Measurements from ENCODE around the gene MPPED2.

MPPED2 gene

GRCh38 chr11:30552839-30553238, 33.3 kb downstream of the MPPED2 start:
- TF ChIP-seq ZBTB7A (IDR thresholded peaks at IDR 0.05; ENCODE audit: low read depth) (no peak), YY1 (IDR thresholded peaks at IDR 0.05; ENCODE audit: low read depth) (no peak), CEBPB (IDR thresholded peaks at IDR 0.05) (no peak), TCF12 (IDR thresholded peaks at IDR 0.05; ENCODE audit: low read depth) (no peak), TEAD4 (IDR thresholded peaks at IDR 0.05) (no peak), RAD21 (IDR thresholded peaks at IDR 0.05; ENCODE audit: low read depth) (no peak), TAF1 (IDR thresholded peaks at IDR 0.05; ENCODE audit: low read depth) (no peak), NFIC (IDR thresholded peaks at IDR 0.05) (no peak), FOXM1 (IDR thresholded peaks at IDR 0.05; ENCODE audit: borderline replicate concordance, low read depth) (no peak)

GRCh38 chr11:30550022-30550542, 36.1 kb downstream of the MPPED2 start:
- no peak for TF ChIP-seq FOXM1 (IDR thresholded peaks at IDR 0.05; ENCODE audit: borderline replicate concordance, low read depth)
- no peak for TF ChIP-seq TCF12 (IDR thresholded peaks at IDR 0.05; ENCODE audit: low read depth)
- no peak for TF ChIP-seq NFIC (IDR thresholded peaks at IDR 0.05)
- TF ChIP-seq EGR1 (IDR thresholded peaks at IDR 0.05): no peak
- no peak for TF ChIP-seq MAX (IDR thresholded peaks at IDR 0.05)

GRCh38 chr11:30549565-30549964, 36.6 kb downstream of the MPPED2 start:
- TF ChIP-seq CREB1 (IDR thresholded peaks at IDR 0.05; ENCODE audit: low read depth) (no peak), REST (IDR thresholded peaks at IDR 0.05; ENCODE audit: low read depth) (no peak), MAX (IDR thresholded peaks at IDR 0.05) (no peak), USF1 (IDR thresholded peaks at IDR 0.05) (no peak), FOXM1 (IDR thresholded peaks at IDR 0.05; ENCODE audit: borderline replicate concordance, low read depth) (no peak), TEAD4 (IDR thresholded peaks at IDR 0.05) (no peak), ZBTB7A (IDR thresholded peaks at IDR 0.05; ENCODE audit: low read depth) (no peak), CEBPB (IDR thresholded peaks at IDR 0.05) (no peak), YY1 (IDR thresholded peaks at IDR 0.05; ENCODE audit: low read depth) (no peak), TAF1 (IDR thresholded peaks at IDR 0.05; ENCODE audit: low read depth) (no peak)

- TF ChIP-seq MAX (IDR thresholded peaks at IDR 0.05) (no peak), REST (IDR thresholded peaks at IDR 0.05; ENCODE audit: low read depth) (no peak), USF1 (IDR thresholded peaks at IDR 0.05) (no peak), TAF1 (IDR thresholded peaks at IDR 0.05; ENCODE audit: low read depth) (no peak), RAD21 (IDR thresholded peaks at IDR 0.05; ENCODE audit: low read depth) (no peak), TEAD4 (IDR thresholded peaks at IDR 0.05) (no peak)
These were observed 39.8 kb downstream of the MPPED2 start for GRCh38 chr11:30546334-30546733.

- TF ChIP-seq CREB1 (IDR thresholded peaks at IDR 0.05; ENCODE audit: low read depth) (no peak), EGR1 (IDR thresholded peaks at IDR 0.05) (no peak), NFIC (IDR thresholded peaks at IDR 0.05) (no peak), EP300 (IDR thresholded peaks at IDR 0.05; ENCODE audit: borderline replicate concordance) (no peak), TCF12 (IDR thresholded peaks at IDR 0.05; ENCODE audit: low read depth) (no peak), YY1 (IDR thresholded peaks at IDR 0.05; ENCODE audit: low read depth) (no peak), USF1 (IDR thresholded peaks at IDR 0.05) (no peak), RAD21 (IDR thresholded peaks at IDR 0.05; ENCODE audit: low read depth) (no peak), REST (IDR thresholded peaks at IDR 0.05; ENCODE audit: low read depth) (no peak), FOXM1 (IDR thresholded peaks at IDR 0.05; ENCODE audit: borderline replicate concordance, low read depth) (no peak), TEAD4 (IDR thresholded peaks at IDR 0.05) (no peak), TAF1 (IDR thresholded peaks at IDR 0.05; ENCODE audit: low read depth) (no peak), ZBTB7A (IDR thresholded peaks at IDR 0.05; ENCODE audit: low read depth) (no peak)
These were observed 40.6 kb downstream of the MPPED2 start for GRCh38 chr11:30545507-30545906.

Measured in Ishikawa (cell line).